Measurements from ENCODE around the gene QPRT. TPM values are rescaled to one million over a fixed set of nuclear protein-coding genes. Genes with fewer than 3 reads are reported as not detected.
"Not testable (repeated sequence)": the region's sequence is repeated elsewhere in the genome, so short reads cannot be mapped to it uniquely, and the experiment has no call there.

The QPRT gene
- 1 to 10 TPM; 1.4 to 2.5 (median 2.1) TPM for total RNA-seq
- 1.1 TPM for total RNA-seq (2013)
- total RNA-seq = 0.54 to 3.0 (median 1.3) reads per million in 29 experiments

- DNase-seq (no peak), ATAC-seq (replicated peaks in 1 of 4) (peak in 1 of 4 experiments; percentile 6)
- peak within 1 kb of the TSS; percentile 79 to 90 for H3K27ac Mint-ChIP-seq
- no peaks in the 10 kb centered on the region for H3K27me3 Mint-ChIP-seq
- 57% methylated on average over 1 of the region's 5 CpGs for WGBS (ENCODE audit: insufficient coverage)
- Histone ChIP-seq H3K27ac (ENCODE audit: low read length) (no peak within 1 kb of the TSS), H3K4me1 (ENCODE audit: control insufficient read depth in 1 of 2, extremely low read depth in 1 of 2, insufficient read depth in 2 of 2, low read length in 2 of 2) (peaks cover 4 to 25% of the 10 kb centered on the region in 2 experiments), H3K27me3 (replicated peaks in 1 of 2; ENCODE audit: control insufficient read depth in 2 of 2, extremely low read depth in 1 of 2, insufficient read depth in 2 of 2, low read length in 1 of 2) (no peaks in the 10 kb centered on the region), H3K4me3 (ENCODE audit: control insufficient read depth in 1 of 2, extremely low read depth in 1 of 2, low read length in 1 of 2) (peak within 1 kb of the TSS in 1 of 2 donors; percentile 3), H3K9me3 (no peaks in the 10 kb centered on the region), H3K36me3 (ENCODE audit: control insufficient read depth in 2 of 2, extremely low read depth in 1 of 2, insufficient read depth in 1 of 2, low read length in 1 of 2) (no peaks in the 10 kb centered on the region)
- peak within 1 kb of the TSS; percentile 53 to 70 (median 53) for H3K4me3 Mint-ChIP-seq
- no peaks in the 10 kb centered on the region for H3K36me3 Mint-ChIP-seq
- H3K4me1 Mint-ChIP-seq = peaks cover 17 to 27% (median 18%) of the 10 kb centered on the region in 3 donors
- ChIA-PET CTCF (interaction anchor here in 1 of 2 donors (0.7 to 1.0 kb wide), 2 partner anchors 137 to 169 kb away, joined by 4 to 7 read pairs; partner anchors contain the start of gene PAGR1), POLR2A (no interaction called here)
- H3K9me3 Mint-ChIP-seq = no peaks in the 10 kb centered on the region
Observed at GRCh38 chr16:29678691-29679267, at the start of gene QPRT. TSS of gene QPRT (plus strand) at chr16:29679180. CDS start at chr16:29679198, 18 bp downstream.

- CTCF ChIA-PET; H3K9me3 Mint-ChIP-seq; H3K9me3 ChIP-seq; DNase-seq; H3K4me3 ChIP-seq (ENCODE audit: control insufficient read depth in 1 of 2, extremely low read depth in 1 of 2, low read length in 1 of 2); H3K27me3 Mint-ChIP-seq; H3K4me3 Mint-ChIP-seq; H3K36me3 ChIP-seq (ENCODE audit: control insufficient read depth in 2 of 2, extremely low read depth in 1 of 2, insufficient read depth in 1 of 2, low read length in 1 of 2); H3K36me3 Mint-ChIP-seq; ATAC-seq (replicated peaks in 1 of 4); H3K27me3 ChIP-seq (replicated peaks in 1 of 2; ENCODE audit: control insufficient read depth in 2 of 2, extremely low read depth in 1 of 2, insufficient read depth in 2 of 2, low read length in 1 of 2); H3K27ac ChIP-seq (ENCODE audit: low read length); POLR2A ChIA-PET: not testable (repeated sequence)
- Mint-ChIP-seq H3K4me1 (peaks cover 7 to 16% (median 16%) of the 10 kb centered on the region in 3 donors), H3K27ac (peak overlapping the region in 1 of 2 donors; percentile 34)
- 92% methylated on average over 3 of the region's 10 CpGs for WGBS (ENCODE audit: insufficient coverage)
- peaks cover 7 to 18% of the 10 kb centered on the region in 2 experiments for H3K4me1 ChIP-seq (ENCODE audit: control insufficient read depth in 1 of 2, extremely low read depth in 1 of 2, insufficient read depth in 2 of 2, low read length in 2 of 2)
Observed at GRCh38 chr16:29629318-29629717, 49.7 kb upstream of the QPRT start.

- H3K27me3 ChIP-seq (replicated peaks in 1 of 2; ENCODE audit: control insufficient read depth in 2 of 2, extremely low read depth in 1 of 2, insufficient read depth in 2 of 2, low read length in 1 of 2); H3K4me3 ChIP-seq (ENCODE audit: control insufficient read depth in 1 of 2, extremely low read depth in 1 of 2, low read length in 1 of 2); H3K27ac Mint-ChIP-seq; H3K4me3 Mint-ChIP-seq; H3K27ac ChIP-seq (ENCODE audit: low read length); H3K9me3 Mint-ChIP-seq; H3K27me3 Mint-ChIP-seq; H3K36me3 Mint-ChIP-seq; H3K9me3 ChIP-seq; ATAC-seq (replicated peaks in 1 of 4); H3K36me3 ChIP-seq (ENCODE audit: control insufficient read depth in 2 of 2, extremely low read depth in 1 of 2, insufficient read depth in 1 of 2, low read length in 1 of 2); POLR2A ChIA-PET; DNase-seq: not testable (repeated sequence)
- CTCF ChIA-PET = interaction anchor here in 1 of 2 donors (0.6 kb wide), 1 partner anchor 22 kb away, joined by 4 read pairs; no protein-coding TSS in a partner anchor
- WGBS (ENCODE audit: insufficient coverage) = 92% methylated on average over 11 of the region's 20 CpGs
- peaks cover 7 to 17% of the 10 kb centered on the region in 2 experiments for H3K4me1 ChIP-seq (ENCODE audit: control insufficient read depth in 1 of 2, extremely low read depth in 1 of 2, insufficient read depth in 2 of 2, low read length in 2 of 2)
- H3K4me1 Mint-ChIP-seq = peaks cover 7 to 16% (median 13%) of the 10 kb centered on the region in 3 donors
Observed at GRCh38 chr16:29631658-29632057, 47.3 kb upstream of the QPRT start.

GRCh38 chr16:29635902-29636301 lies 43.1 kb upstream of the QPRT start:
- not testable (repeated sequence) for H3K9me3 ChIP-seq
- WGBS (ENCODE audit: insufficient coverage) = 83% methylated on average over 9 of the region's 16 CpGs

GRCh38 chr16:29636368-29636767 lies 42.6 kb upstream of the QPRT start:
- peaks cover 6 to 13% of the 10 kb centered on the region in 2 experiments for H3K4me1 ChIP-seq (ENCODE audit: control insufficient read depth in 1 of 2, extremely low read depth in 1 of 2, insufficient read depth in 2 of 2, low read length in 2 of 2)
- H3K36me3 ChIP-seq (ENCODE audit: control insufficient read depth in 2 of 2, extremely low read depth in 1 of 2, insufficient read depth in 1 of 2, low read length in 1 of 2); H3K27ac Mint-ChIP-seq; H3K4me3 Mint-ChIP-seq; H3K27ac ChIP-seq (ENCODE audit: low read length); H3K9me3 ChIP-seq; DNase-seq; H3K27me3 Mint-ChIP-seq; H3K27me3 ChIP-seq (replicated peaks in 1 of 2; ENCODE audit: control insufficient read depth in 2 of 2, extremely low read depth in 1 of 2, insufficient read depth in 2 of 2, low read length in 1 of 2); H3K9me3 Mint-ChIP-seq; POLR2A ChIA-PET; CTCF ChIA-PET; H3K36me3 Mint-ChIP-seq; H3K4me3 ChIP-seq (ENCODE audit: control insufficient read depth in 1 of 2, extremely low read depth in 1 of 2, low read length in 1 of 2): not testable (repeated sequence)
- ATAC-seq (replicated peaks in 1 of 4) = peak in 2 of 4 experiments; percentile 35 to 36
- WGBS (ENCODE audit: insufficient coverage) = no CpG with 5 or more reads among the region's 5 CpGs
- H3K4me1 Mint-ChIP-seq = peaks cover 11 to 13% (median 12%) of the 10 kb centered on the region in 3 donors

More at GRCh38 chr16:29635902-29636301, 43.1 kb upstream of the QPRT start:
- H3K36me3 Mint-ChIP-seq; H3K36me3 ChIP-seq (ENCODE audit: control insufficient read depth in 2 of 2, extremely low read depth in 1 of 2, insufficient read depth in 1 of 2, low read length in 1 of 2); H3K27ac Mint-ChIP-seq; CTCF ChIA-PET; H3K27ac ChIP-seq (ENCODE audit: low read length); H3K4me3 ChIP-seq (ENCODE audit: control insufficient read depth in 1 of 2, extremely low read depth in 1 of 2, low read length in 1 of 2); ATAC-seq (replicated peaks in 1 of 4); H3K4me3 Mint-ChIP-seq; DNase-seq; H3K4me1 ChIP-seq (ENCODE audit: control insufficient read depth in 1 of 2, extremely low read depth in 1 of 2, insufficient read depth in 2 of 2, low read length in 2 of 2); H3K4me1 Mint-ChIP-seq; H3K27me3 Mint-ChIP-seq; H3K9me3 Mint-ChIP-seq; H3K27me3 ChIP-seq (replicated peaks in 1 of 2; ENCODE audit: control insufficient read depth in 2 of 2, extremely low read depth in 1 of 2, insufficient read depth in 2 of 2, low read length in 1 of 2); POLR2A ChIA-PET: not testable (repeated sequence)

GRCh38 chr16:29638751-29639150 lies 40.2 kb upstream of the QPRT start:
- no CpG with 5 or more reads among the region's 8 CpGs for WGBS (ENCODE audit: insufficient coverage)
- H3K36me3 ChIP-seq (ENCODE audit: control insufficient read depth in 2 of 2, extremely low read depth in 1 of 2, insufficient read depth in 1 of 2, low read length in 1 of 2); H3K9me3 Mint-ChIP-seq; H3K4me3 Mint-ChIP-seq; H3K4me3 ChIP-seq (ENCODE audit: control insufficient read depth in 1 of 2, extremely low read depth in 1 of 2, low read length in 1 of 2); ATAC-seq (replicated peaks in 1 of 4); H3K36me3 Mint-ChIP-seq; H3K27me3 Mint-ChIP-seq; H3K27me3 ChIP-seq (replicated peaks in 1 of 2; ENCODE audit: control insufficient read depth in 2 of 2, extremely low read depth in 1 of 2, insufficient read depth in 2 of 2, low read length in 1 of 2); H3K27ac ChIP-seq (ENCODE audit: low read length); POLR2A ChIA-PET; H3K27ac Mint-ChIP-seq; CTCF ChIA-PET; DNase-seq; H3K9me3 ChIP-seq: not testable (repeated sequence)
- peaks cover 6 to 19% of the 10 kb centered on the region in 2 experiments for H3K4me1 ChIP-seq (ENCODE audit: control insufficient read depth in 1 of 2, extremely low read depth in 1 of 2, insufficient read depth in 2 of 2, low read length in 2 of 2)
- H3K4me1 Mint-ChIP-seq = peaks cover 16 to 19% (median 17%) of the 10 kb centered on the region in 3 donors

Data from T-cell (primary cell).